Aortic smooth muscle cell (primary cell): ENCODE data around the gene HSF4. TPM values are rescaled to one million over a fixed set of nuclear protein-coding genes. Genes with fewer than 3 reads are reported as not detected.

Experiments
- total RNA-seq: library from RNA; depleted of rRNA; stranded (reverse); fragments of >200 nt; gene quantifications from 2 replicates; pipeline ENCODE4 v1.2.3, GENCODE V29; 2014

HSF4 gene, protein sequence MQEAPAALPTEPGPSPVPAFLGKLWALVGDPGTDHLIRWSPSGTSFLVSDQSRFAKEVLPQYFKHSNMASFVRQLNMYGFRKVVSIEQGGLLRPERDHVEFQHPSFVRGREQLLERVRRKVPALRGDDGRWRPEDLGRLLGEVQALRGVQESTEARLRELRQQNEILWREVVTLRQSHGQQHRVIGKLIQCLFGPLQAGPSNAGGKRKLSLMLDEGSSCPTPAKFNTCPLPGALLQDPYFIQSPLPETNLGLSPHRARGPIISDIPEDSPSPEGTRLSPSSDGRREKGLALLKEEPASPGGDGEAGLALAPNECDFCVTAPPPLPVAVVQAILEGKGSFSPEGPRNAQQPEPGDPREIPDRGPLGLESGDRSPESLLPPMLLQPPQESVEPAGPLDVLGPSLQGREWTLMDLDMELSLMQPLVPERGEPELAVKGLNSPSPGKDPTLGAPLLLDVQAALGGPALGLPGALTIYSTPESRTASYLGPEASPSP
- total RNA-seq, result 3.3 and 4.9 TPM in 2 replicates

GRCh38 chr16:67164599-67165061, at the start of gene HSF4:
Gene HSF4 (plus strand): TSS chr16:67164745. CDS start chr16:67164812, 67 bp downstream.

DNA sequence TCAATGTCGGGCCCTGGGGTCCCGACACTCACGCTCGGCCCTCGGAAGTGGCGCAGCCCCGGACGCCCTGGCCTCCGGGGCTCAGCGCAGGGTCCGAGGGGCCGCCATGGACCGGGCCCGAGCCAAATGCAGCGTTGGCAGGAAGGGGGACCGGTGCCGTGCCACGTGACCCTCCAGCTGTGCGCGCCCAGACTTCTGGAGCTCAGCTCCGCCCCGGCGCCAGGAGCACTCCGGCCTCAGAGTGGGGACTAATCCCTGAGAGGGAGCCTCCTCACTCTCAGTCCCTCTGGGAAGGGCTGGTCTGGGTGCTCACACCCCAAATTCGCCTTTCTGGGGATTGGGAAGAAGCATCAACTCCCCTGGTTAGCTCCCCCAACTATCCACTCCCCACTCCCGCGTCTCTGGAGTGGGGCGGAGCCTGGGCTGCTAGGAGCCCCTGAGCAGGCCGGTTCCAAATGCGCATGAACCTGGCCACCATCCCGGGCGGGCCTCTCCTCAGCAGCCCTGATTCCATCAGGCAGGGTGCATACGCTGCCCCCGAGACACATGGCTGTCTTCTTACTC, 13.6 kb upstream of the HSF4 start, which contains the start of gene B3GNT9:
Gene B3GNT9 (minus strand): TSS at position 166 of the 564 bp plus-strand sequence. CDS start 513 bp downstream, outside the sequence.

GRCh38 chr16:67170168-67170948, 5.8 kb downstream of the HSF4 start, which contains the start of gene NOL3:
Gene NOL3 (plus strand): TSS chr16:67170538.

DNA sequence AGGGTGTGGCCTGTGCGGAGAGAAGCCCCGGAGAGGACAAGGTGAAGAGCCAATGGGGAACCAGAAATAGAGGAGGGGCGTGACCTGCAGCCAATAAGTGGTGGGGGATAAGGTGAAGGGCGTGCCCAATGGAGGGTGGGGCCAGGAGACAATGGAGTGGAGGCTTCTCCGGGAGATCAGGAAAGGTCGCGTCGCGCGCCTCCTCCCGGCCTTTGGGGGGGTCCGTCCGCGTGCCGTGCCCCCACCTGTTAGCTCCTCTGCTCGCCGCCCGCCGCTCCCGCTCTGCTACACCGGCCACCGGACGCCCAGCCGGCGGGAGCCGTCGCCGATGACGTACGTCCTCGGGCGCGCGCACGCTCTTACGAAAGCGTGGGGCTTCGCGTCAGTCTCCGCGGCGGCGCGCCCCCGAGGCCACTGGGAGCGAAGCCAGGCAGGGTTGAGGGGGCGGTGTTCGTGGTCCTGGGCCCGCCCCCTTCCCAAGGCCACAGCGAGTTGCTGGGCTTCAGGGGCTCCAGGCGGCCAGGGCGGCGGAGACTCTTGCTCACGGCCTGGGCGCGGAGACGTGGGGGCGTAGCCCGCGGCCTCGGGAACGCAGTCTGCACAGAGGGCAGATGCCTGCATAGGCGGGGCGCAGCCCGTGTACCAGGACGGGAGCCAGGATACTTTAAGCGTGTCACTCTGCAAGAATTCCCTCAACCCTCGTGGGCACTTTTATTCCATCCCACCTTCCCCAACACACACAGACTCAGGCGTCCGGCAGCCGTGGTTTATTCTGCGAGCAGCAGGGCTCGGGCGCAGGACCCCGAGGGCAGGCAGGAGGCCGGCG, 19.3 kb downstream of the HSF4 start, which contains the start of gene MATCAP1:
Gene MATCAP1 (minus strand): TSS at position 337 of the 826 bp plus-strand sequence. CDS start 3,353 bp downstream, outside the sequence.

DNA sequence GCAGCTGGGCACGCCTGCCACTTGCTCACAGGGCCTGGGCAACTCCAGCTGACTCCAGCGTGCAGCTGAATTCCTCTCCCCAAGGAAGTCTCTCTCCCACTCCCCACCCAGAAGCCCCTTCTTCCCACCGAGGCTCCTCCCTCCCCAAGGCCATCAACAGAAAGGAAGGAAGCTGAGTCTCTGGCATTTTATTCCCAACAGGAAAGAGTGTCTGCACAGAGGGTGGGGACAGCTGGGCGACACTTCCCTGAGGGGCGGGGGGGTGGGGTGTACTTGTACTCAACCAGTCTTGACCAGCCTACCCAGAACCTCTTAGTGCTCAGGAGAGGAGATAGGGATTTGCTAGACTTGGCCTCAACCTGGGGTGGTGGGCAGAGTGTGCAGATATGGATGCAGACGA, 25.5 kb downstream of the HSF4 start, which contains the start of gene EXOC3L1:
Gene EXOC3L1 (minus strand): TSS at position 96 of the 400 bp plus-strand sequence. CDS start 460 bp downstream, outside the sequence.

DNA sequence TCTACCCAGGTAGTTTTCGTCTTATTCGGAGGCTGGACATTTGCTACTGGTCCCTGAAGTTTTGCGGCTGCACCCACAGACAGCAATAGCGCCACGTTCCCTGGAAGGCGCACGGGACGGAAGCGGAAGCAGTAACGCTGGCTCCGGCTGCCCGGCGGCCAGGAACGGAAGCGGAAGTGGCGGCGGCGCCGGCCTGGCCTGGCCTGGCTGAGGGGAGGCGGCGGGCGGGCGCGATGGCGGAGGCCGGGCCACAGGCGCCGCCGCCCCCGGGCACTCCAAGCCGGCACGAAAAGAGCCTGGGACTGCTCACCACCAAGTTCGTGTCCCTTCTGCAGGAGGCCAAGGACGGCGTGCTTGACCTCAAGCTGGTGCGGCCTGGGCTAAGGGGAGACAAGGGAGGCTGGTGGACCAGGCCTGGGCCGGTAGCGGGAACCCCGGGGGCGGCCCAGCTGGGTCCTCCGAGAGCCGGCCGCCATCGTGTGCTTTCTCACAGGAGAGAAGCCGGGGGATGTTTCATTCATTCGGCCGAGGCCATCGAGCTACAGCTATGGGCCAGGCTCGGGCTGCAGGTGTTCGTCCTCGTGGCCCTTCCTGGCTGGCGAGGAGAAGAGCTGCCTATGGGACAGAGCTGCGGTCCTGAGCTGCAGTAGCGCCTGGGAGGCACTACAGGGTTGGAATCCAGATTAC, 27.6 kb downstream of the HSF4 start, which contains the start of gene E2F4:
Gene E2F4 (plus strand): TSS at position 161 of the 687 bp plus-strand sequence. CDS start 73 bp downstream, at position 234.

DNA sequence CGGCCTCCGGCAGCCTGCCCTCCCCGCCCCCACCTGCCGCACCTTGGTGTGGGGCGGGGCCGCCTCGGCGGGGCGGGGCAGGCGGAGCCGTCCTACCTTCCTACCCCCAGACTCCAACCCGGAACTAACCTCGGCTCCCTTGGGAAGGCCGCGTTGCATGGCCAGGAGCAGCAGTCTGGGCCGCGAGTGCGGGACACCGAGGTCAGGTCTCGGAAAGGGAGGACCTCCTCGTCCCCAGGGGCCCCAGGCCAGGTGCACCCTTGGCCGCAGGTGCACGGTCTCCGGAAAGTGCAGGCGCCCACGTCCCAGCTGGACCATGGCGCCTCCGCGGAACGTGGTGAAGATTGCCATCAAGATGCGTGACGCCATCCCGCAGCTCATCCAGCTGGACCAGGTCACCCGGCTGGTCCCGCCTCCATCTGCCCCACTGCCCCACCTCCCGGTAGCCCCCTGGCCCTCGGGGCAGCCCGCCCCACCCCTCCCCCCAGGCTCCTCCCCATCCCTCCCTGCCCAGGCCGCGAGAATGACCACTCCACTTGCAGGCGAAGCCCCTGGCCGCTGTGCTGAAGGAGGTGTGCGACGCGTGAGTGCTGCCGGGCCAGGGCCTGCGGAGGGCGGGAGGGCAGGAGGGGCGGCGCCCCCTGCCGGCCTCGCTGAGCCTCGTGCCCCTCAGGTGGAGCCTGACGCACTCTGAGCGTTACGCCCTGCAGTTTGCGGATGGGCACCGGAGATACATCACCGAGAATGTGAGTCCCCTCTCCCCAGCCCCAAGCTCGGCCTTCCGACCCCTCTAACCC, 34.7 kb downstream of the HSF4 start, which contains the start of gene ELMO3:
Gene ELMO3 (plus strand): TSS at position 121 of the 797 bp plus-strand sequence. CDS start 196 bp downstream, at position 317.

Other genes starting within 250 kb of the HSF4 start
- gene CDH16, start 245.9 kb upstream of the HSF4 start, total RNA-seq, result not detected in 2 replicates
- gene RRAD, start 239.2 kb upstream of the HSF4 start, total RNA-seq, result 3.2 and 7.7 TPM in 2 replicates
- 126 and 169 TPM in 2 replicates for gene CIAO2B, start 230.3 kb upstream of the HSF4 start, total RNA-seq
- 28.1 and 29.1 TPM in 2 replicates for gene CES2, start 229.2 kb upstream of the HSF4 start, total RNA-seq
- gene CES3, start 203.5 kb upstream of the HSF4 start, total RNA-seq, result 0.13 and 0.56 TPM in 2 replicates
- 1.3 and 1.4 TPM in 2 replicates for gene CES4A, start 176.2 kb upstream of the HSF4 start, total RNA-seq
- gene CBFB, start 135.6 kb upstream of the HSF4 start, total RNA-seq, result 142 and 160 TPM in 2 replicates
- gene PHAF1, start 54.8 kb upstream of the HSF4 start, total RNA-seq, result 12.8 and 13.5 TPM in 2 replicates
- 36.5 and 44.3 TPM in 2 replicates for gene B3GNT9, start 13.7 kb upstream of the HSF4 start, total RNA-seq
- gene TRADD, start 4.8 kb upstream of the HSF4 start, total RNA-seq, result 15.9 and 18.1 TPM in 2 replicates
- gene FBXL8, start 4.8 kb upstream of the HSF4 start, total RNA-seq, result 7.1 and 7.2 TPM in 2 replicates
- gene NOL3, start 5.8 kb downstream of the HSF4 start, total RNA-seq, result 23.9 and 25.2 TPM in 2 replicates
- gene MATCAP1, start 19.2 kb downstream of the HSF4 start, total RNA-seq, result 14.4 and 15.2 TPM in 2 replicates
- 0.25 and 0.66 TPM in 2 replicates for gene EXOC3L1, start 25.4 kb downstream of the HSF4 start, total RNA-seq
- 36.6 and 42.5 TPM in 2 replicates for gene E2F4, start 27.4 kb downstream of the HSF4 start, total RNA-seq
- 0.44 and 0.66 TPM in 2 replicates for gene ELMO3, start 34.4 kb downstream of the HSF4 start, total RNA-seq
- 39.9 and 45.7 TPM in 2 replicates for gene TMEM208, start 62.4 kb downstream of the HSF4 start, total RNA-seq
- gene FHOD1, start 82.7 kb downstream of the HSF4 start, total RNA-seq, result 9.5 and 15.2 TPM in 2 replicates
- gene SLC9A5, start 84.2 kb downstream of the HSF4 start, total RNA-seq, result 0.31 and 0.66 TPM in 2 replicates
- gene PLEKHG4, start 114.8 kb downstream of the HSF4 start, total RNA-seq, result 11.6 and 24.0 TPM in 2 replicates
- gene KCTD19, start 162.0 kb downstream of the HSF4 start, total RNA-seq, result under 0.01 TPM in 1 of 2 replicates, not detected in the other
- not detected in 2 replicates for gene LRRC36, start 162.1 kb downstream of the HSF4 start, total RNA-seq
- gene TPPP3, start 228.8 kb downstream of the HSF4 start, total RNA-seq, result 0.50 and 0.66 TPM in 2 replicates